Hippocampal formation (tissue), 2 donors: Measurements from ENCODE around the gene TPST1.
"Not testable (repeated sequence)": the region's sequence is repeated elsewhere in the genome, so short reads cannot be mapped to it uniquely, and the experiment has no call there.

Experiments used
- DNase-seq, 2 donors: peaks; one replicate each; lab custom pipeline; 2025; lab: John Stamatoyannopoulos, UW

TPST1 gene

GRCh38 chr7:66331883-66332282 is 126.7 kb downstream of the TPST1 start:
- DNase-seq: no peak

GRCh38 chr7:66333443-66333842 is 128.3 kb downstream of the TPST1 start:
- no peak for DNase-seq

- no peak for DNase-seq
Measured at GRCh38 chr7:66335318-66335717, 130.2 kb downstream of the TPST1 start.

- DNase-seq: no peak
Measured at GRCh38 chr7:66336760-66337159, 131.6 kb downstream of the TPST1 start.

GRCh38 chr7:66339141-66339540 is 134.0 kb downstream of the TPST1 start:
- DNase-seq: no peak

- DNase-seq: no peak
Measured at GRCh38 chr7:66344166-66344565, 139.0 kb downstream of the TPST1 start.

GRCh38 chr7:66348531-66348930 is 143.4 kb downstream of the TPST1 start:
- DNase-seq: no peak

GRCh38 chr7:66348959-66349358 is 143.8 kb downstream of the TPST1 start:
- DNase-seq: no peak

- DNase-seq: peak in 1 of 2 donors; percentile 21
Measured at GRCh38 chr7:66352071-66352470, 146.9 kb downstream of the TPST1 start.

GRCh38 chr7:66353547-66353946 is 148.4 kb downstream of the TPST1 start:
- no peak for DNase-seq

- DNase-seq: no peak
Measured at GRCh38 chr7:66355756-66356155, 150.6 kb downstream of the TPST1 start.

- no peak for DNase-seq
Measured at GRCh38 chr7:66356277-66356721, 151.2 kb downstream of the TPST1 start.

GRCh38 chr7:66357087-66357486 is 152.0 kb downstream of the TPST1 start:
- DNase-seq: no peak

GRCh38 chr7:66359656-66360211 is 154.6 kb downstream of the TPST1 start:
- DNase-seq: peak in 1 of 2 donors; percentile 40

- DNase-seq: no peak
Measured at GRCh38 chr7:66362136-66362535, 157.0 kb downstream of the TPST1 start.

GRCh38 chr7:66363635-66364034 is 158.5 kb downstream of the TPST1 start:
- no peak for DNase-seq

GRCh38 chr7:66365031-66365430 is 159.9 kb downstream of the TPST1 start:
- not testable (repeated sequence) for DNase-seq

- no peak for DNase-seq
Measured at GRCh38 chr7:66371096-66371824, 166.1 kb downstream of the TPST1 start.

- not testable (repeated sequence) for DNase-seq
Measured at GRCh38 chr7:66374141-66374840, 169.2 kb downstream of the TPST1 start.

GRCh38 chr7:66376264-66376945 is 171.3 kb downstream of the TPST1 start:
- DNase-seq: no peak

- no peak for DNase-seq
Measured at GRCh38 chr7:66377045-66377444, 171.9 kb downstream of the TPST1 start.

GRCh38 chr7:66377714-66378113 is 172.6 kb downstream of the TPST1 start:
- DNase-seq: no peak
